Nephron progenitor cell (in vitro differentiated cells): ENCODE results near the gene SSH3.

Source experiments
- DNase-seq: peaks from one replicate; pipeline ENCODE4 v3.0.0; 2021
- H3K27ac Mint-ChIP-seq: 2 replicates; pipeline ENCODE4 v1.8.0; 2021; ENCODE audit warnings: mild to moderate bottlenecking, moderate library complexity, mixed read lengths
- H3K27me3 Mint-ChIP-seq: 2 replicates; pipeline ENCODE4 v1.8.0; 2021; ENCODE audit warnings: mild to moderate bottlenecking, low read depth, mixed read lengths; ENCODE audit not compliant: poor library complexity
- H3K36me3 Mint-ChIP-seq: 2 replicates; pipeline ENCODE4 v1.8.0; 2021; ENCODE audit warnings: low read depth, mixed read lengths
- H3K4me1 Mint-ChIP-seq: 2 replicates; pipeline ENCODE4 v1.8.0; 2021; ENCODE audit warnings: mixed read lengths
- H3K4me3 Mint-ChIP-seq: 2 replicates; pipeline ENCODE4 v1.8.0; 2021; ENCODE audit warnings: mild to moderate bottlenecking, moderate library complexity, mixed read lengths
- H3K9me3 Mint-ChIP-seq: 2 replicates; pipeline ENCODE4 v1.8.0; 2021; ENCODE audit warnings: mild to moderate bottlenecking, moderate library complexity, mixed read lengths
- CTCF ChIP-seq: fragments of 200-600 bp; sonication (generic); IDR thresholded peaks from 2 replicates; pipeline ENCODE4 v1.5.0; 2021; ENCODE audit warnings: antibody characterized with exemption

Gene SSH3

GRCh38 chr11:67289651-67290479, 13.5 kb upstream of the SSH3 start:
- no peak for DNase-seq

GRCh38 chr11:67290801-67291200, 12.5 kb upstream of the SSH3 start:
- Mint-ChIP-seq H3K9me3 (peaks cover 21% of the 10 kb centered on the region), H3K27me3 (no peaks in the 10 kb centered on the region), H3K4me3 (peak overlapping the region; percentile 90), H3K36me3 (peaks cover 41% of the 10 kb centered on the region), H3K4me1 (peaks cover 34% of the 10 kb centered on the region), H3K27ac (no peak overlapping the region)
- TF ChIP-seq CTCF, result no peak
- no peak for DNase-seq

More at GRCh38 chr11:67289651-67290479, 13.5 kb upstream of the SSH3 start:
- no peak for TF ChIP-seq CTCF
- Mint-ChIP-seq H3K36me3 (peaks cover 32% of the 10 kb centered on the region), H3K27ac (no peak overlapping the region), H3K9me3 (peaks cover 12% of the 10 kb centered on the region), H3K4me1 (peaks cover 34% of the 10 kb centered on the region), H3K27me3 (no peaks in the 10 kb centered on the region), H3K4me3 (peak overlapping the region; percentile 90)

- H3K4me1 Mint-ChIP-seq, result peaks cover 34% of the 10 kb centered on the region
- no peak for DNase-seq
- TF ChIP-seq CTCF, result no peak
- H3K4me3 Mint-ChIP-seq, result no peak overlapping the region
- H3K27ac Mint-ChIP-seq, result no peak overlapping the region
- peaks cover 31% of the 10 kb centered on the region for H3K9me3 Mint-ChIP-seq
- H3K36me3 Mint-ChIP-seq, result peaks cover 51% of the 10 kb centered on the region
- H3K27me3 Mint-ChIP-seq, result no peaks in the 10 kb centered on the region
Measured at GRCh38 chr11:67291481-67292381, 11.6 kb upstream of the SSH3 start.

- Mint-ChIP-seq H3K9me3 (peaks cover 37% of the 10 kb centered on the region), H3K36me3 (peaks cover 58% of the 10 kb centered on the region), H3K27ac (peak overlapping the region; percentile 43), H3K4me1 (peaks cover 26% of the 10 kb centered on the region), H3K4me3 (no peak overlapping the region), H3K27me3 (peaks cover 3% of the 10 kb centered on the region)
- TF ChIP-seq CTCF, result no peak
- DNase-seq, result no peak
Measured at GRCh38 chr11:67292671-67293070, 10.7 kb upstream of the SSH3 start.

GRCh38 chr11:67293090-67293489, 10.2 kb upstream of the SSH3 start:
- H3K9me3 Mint-ChIP-seq, result peaks cover 41% of the 10 kb centered on the region
- peaks cover 21% of the 10 kb centered on the region for H3K4me1 Mint-ChIP-seq
- H3K27me3 Mint-ChIP-seq, result peaks cover 3% of the 10 kb centered on the region
- H3K4me3 Mint-ChIP-seq, result no peak overlapping the region
- H3K27ac Mint-ChIP-seq, result no peak overlapping the region
- no peak for TF ChIP-seq CTCF
- H3K36me3 Mint-ChIP-seq, result peaks cover 62% of the 10 kb centered on the region
- DNase-seq, result no peak
